Renal cortical epithelial cell (primary cell): ENCODE data around the gene HAGHL. TPM values are rescaled to one million over a fixed set of nuclear protein-coding genes. Genes with fewer than 3 reads are reported as not detected.

Experiments used
- DNase-seq: peaks from one replicate; pipeline ENCODE4 v3.0.0-alpha.2; 2011; ENCODE audit warnings: low read depth
- total RNA-seq: library from RNA; depleted of rRNA; stranded (reverse); fragments of >200 nt; gene quantifications from 2 replicates; pipeline ENCODE4 v1.2.3, GENCODE V29; 2014

HAGHL gene
- total RNA-seq, 1 donor from 2014 or later: 10.5 TPM

GRCh38 chr16:708019-708418 lies 18.9 kb upstream of the HAGHL start:
- no peak for DNase-seq

GRCh38 chr16:708959-709358 lies 17.9 kb upstream of the HAGHL start:
- DNase-seq: no peak

- DNase-seq: peak; percentile 44
These were observed 17.1 kb upstream of the HAGHL start for GRCh38 chr16:709566-710499.

- no peak for DNase-seq
These were observed 16.3 kb upstream of the HAGHL start for GRCh38 chr16:710500-711075.

- DNase-seq: no peak
These were observed 15.8 kb upstream of the HAGHL start for GRCh38 chr16:711084-711483.

- peak; percentile 15 for DNase-seq
These were observed 15.2 kb upstream of the HAGHL start for GRCh38 chr16:711548-712320.

- peak; percentile 98 for DNase-seq
These were observed 14.1 kb upstream of the HAGHL start for GRCh38 chr16:712740-713250.

- DNase-seq: no peak
These were observed 12.8 kb upstream of the HAGHL start for GRCh38 chr16:714079-714478.

- DNase-seq: peak; percentile 30
These were observed 12.1 kb upstream of the HAGHL start, which contains the start of gene METRN for GRCh38 chr16:714558-715476. METRN (plus strand) TSS chr16:715118; CDS start chr16:715290, 172 bp downstream.

GRCh38 chr16:715477-716199 lies 11.3 kb upstream of the HAGHL start:
- DNase-seq: no peak

GRCh38 chr16:716200-716568 lies 10.7 kb upstream of the HAGHL start:
- peak; percentile 35 for DNase-seq

GRCh38 chr16:716768-717325 lies 10.1 kb upstream of the HAGHL start:
- no peak for DNase-seq

- DNase-seq: no peak
These were observed 9.3 kb upstream of the HAGHL start for GRCh38 chr16:717450-718245.

GRCh38 chr16:718389-718788 lies 8.5 kb upstream of the HAGHL start:
- no peak for DNase-seq

GRCh38 chr16:718922-719321 lies 8.0 kb upstream of the HAGHL start:
- no peak for DNase-seq

- peak; percentile 23 for DNase-seq
These were observed 7.0 kb upstream of the HAGHL start for GRCh38 chr16:719815-720446.

GRCh38 chr16:720447-720989 lies 6.4 kb upstream of the HAGHL start:
- DNase-seq: peak; percentile 31

- peak; percentile 44 for DNase-seq
These were observed 5.7 kb upstream of the HAGHL start, which contains the start of gene ANTKMT for GRCh38 chr16:720990-721764. ANTKMT (plus strand) TSS chr16:721146; CDS start chr16:721275, 129 bp downstream.
